NCI-H345 treated with DMSO at 0.1 percent for 48 hours (cell line): ENCODE data around the gene CYTH2.

Source experiments
- DNase-seq: peaks from one replicate; lab custom pipeline; 2025; ENCODE audit not compliant: unreplicated experiment; lab: John Stamatoyannopoulos, UW

The CYTH2 gene

DNA sequence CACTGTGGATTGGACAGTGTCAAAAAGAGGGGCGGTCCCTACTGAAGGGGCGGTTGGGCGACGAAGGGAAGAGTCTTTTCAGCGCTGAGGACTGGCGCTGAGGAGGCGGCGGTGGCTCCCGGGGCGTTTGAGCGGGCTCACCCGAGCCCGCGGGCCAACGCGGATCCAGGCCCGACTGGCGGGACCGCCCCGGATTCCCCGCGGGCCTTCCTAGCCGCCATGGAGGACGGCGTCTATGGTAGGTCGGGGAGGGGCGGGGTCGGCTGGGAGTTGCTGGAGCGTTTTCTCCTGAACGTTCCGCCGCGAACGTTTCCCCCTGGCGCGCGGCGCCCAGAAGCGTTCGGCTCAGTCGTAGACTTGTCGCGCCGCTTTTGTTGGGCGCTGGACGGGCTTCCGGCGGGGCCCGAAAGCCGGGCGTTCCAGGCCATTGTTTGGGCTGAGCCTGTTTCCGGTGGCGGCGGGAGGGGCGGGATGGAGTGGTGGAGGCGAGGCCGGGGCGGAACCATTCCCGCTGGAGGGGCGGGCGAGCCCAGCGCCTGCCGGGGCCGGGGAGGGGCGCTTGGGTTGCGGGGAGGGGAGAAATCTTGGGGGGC, at the start of gene CYTH2:
CYTH2 (plus strand) TSS at position 81 of the 593 bp plus-strand sequence; CDS start at position 220, 139 bp downstream.
- DNase-seq, result peak; percentile 33

GRCh38 chr19:48421548-48421947, 47.6 kb upstream of the CYTH2 start:
- DNase-seq, result no peak

DNA sequence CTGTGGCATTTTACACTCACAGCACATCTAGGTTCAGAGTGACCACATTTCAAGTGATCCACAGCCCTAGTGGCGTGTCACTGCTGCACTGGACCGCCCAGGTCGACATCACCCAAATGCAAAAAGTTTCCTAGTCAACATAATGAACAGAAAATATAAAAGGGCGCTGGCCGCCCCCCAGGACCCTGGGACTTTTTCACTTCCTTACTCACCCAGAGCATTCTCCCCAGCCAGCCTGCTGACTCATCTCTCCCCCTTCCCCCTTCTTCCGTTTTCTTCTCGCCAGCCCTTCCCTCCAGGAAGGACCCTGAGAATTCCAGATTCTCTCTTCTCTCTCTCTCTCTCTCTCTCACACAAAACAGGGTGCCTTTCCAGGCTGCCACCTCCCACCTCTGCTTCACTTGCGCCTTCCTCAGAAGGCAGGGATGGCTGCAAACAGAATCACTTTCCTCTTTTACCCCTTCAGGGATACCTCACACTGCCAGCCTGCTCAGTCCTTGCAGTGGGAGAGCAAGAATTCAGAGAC, 44.4 kb upstream of the CYTH2 start:
- DNase-seq, result no peak

DNA sequence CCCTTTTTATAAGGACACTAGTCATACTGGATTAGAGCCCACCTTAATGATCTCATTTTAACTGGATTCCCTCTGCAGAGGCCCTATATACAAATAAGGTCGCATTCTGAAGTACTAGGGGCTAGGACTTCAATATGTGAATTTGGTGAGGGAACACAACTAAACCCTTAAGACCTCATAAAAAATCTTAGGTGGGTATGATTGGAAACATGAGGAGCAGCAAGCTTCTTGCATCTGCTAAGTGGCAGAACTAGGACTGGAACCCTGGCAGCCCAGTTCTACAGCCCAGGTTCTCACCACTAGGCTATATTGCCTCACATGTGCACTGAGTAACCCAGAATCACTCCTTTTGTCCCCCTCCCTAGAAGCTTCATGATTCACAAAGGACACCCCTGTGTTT, 40.5 kb upstream of the CYTH2 start:
- no peak for DNase-seq

- DNase-seq, result no peak
These were observed 35.8 kb upstream of the CYTH2 start for GRCh38 chr19:48433337-48433736.

- no peak for DNase-seq
These were observed 32.6 kb upstream of the CYTH2 start for GRCh38 chr19:48436586-48436985.

DNA sequence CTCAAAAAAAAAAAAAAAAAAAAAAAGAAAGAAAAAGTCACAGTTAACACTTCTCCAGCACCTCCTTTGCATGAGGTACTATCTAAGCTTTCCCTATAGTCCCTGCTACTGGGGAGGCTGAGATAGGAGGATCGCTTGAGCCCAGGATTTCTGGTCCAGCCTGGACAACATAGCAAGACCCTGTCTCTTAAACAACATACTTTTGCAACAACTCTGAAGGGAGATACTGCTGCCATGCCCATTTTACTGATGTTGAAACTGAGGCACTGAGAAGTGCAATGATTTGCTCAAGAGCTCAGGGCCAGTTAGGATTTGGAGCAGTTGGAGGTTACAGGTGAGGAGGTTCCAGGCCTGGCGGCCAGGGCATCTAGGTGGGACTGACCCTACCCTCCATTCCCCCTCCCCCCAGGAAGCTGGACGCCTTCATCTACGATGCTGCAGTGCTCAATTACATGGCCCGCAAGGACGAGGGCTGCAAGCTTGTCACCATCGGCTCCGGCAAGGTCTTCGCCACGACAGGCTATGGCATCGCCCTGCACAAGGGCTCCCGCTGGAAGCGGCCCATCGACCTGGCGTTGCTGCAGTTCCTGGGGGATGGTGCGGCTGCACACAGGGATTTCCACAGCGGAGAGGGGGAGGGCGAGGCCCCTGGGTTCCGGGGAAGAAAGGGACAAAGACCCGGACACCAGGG, 27.7 kb upstream of the CYTH2 start:
- no peak for DNase-seq

DNA sequence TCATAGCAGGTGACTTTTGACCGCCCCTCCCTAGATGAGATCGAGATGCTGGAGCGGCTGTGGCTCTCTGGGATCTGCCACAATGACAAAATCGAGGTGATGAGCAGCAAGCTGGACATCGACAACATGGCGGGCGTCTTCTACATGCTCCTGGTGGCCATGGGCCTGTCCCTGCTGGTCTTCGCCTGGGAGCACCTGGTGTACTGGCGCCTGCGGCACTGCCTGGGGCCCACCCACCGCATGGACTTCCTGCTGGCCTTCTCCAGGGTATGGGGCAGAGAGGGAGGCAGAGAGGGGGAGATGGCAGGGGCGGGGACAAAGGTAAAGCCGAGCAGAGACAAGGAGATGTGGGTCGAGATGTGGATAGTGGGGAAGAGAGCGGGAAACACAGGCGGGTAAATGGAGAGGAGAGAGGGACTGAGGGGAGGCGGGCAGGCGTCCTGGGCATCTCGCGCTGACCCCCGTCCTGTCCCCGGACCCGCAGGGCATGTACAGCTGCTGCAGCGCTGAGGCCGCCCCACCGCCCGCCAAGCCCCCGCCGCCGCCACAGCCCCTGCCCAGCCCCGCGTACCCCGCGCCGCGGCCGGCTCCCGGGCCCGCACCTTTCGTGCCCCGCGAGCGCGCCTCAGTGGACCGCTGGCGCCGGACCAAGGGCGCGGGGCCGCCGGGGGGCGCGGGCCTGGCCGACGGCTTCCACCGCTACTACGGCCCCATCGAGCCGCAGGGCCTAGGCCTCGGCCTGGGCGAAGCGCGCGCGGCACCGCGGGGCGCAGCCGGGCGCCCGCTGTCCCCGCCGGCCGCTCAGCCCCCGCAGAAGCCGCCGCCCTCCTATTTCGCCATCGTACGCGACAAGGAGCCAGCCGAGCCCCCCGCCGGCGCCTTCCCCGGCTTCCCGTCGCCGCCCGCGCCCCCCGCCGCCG, 26.8 kb upstream of the CYTH2 start:
- DNase-seq, result no peak

- DNase-seq, result no peak
These were observed 25.9 kb upstream of the CYTH2 start for GRCh38 chr19:48443256-48443655.

DNA sequence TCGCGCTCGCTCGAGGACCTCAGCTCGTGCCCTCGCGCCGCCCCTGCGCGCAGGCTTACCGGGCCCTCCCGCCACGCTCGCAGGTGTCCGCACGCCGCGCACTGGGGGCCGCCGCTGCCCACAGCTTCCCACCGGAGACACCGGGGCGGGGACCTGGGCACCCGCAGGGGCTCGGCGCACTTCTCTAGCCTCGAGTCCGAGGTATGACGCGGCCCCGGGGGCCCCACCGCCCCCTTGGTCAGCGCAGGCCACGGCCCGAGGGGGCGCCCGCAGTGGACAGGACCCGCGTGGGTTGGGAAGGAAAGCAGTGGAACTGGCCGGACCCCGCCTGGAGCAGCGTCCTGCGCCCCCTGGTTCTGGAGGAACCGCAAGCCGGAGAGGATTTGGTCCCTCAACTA, 25.4 kb upstream of the CYTH2 start:
- DNase-seq, result no peak

- DNase-seq, result no peak
These were observed 24.8 kb upstream of the CYTH2 start for GRCh38 chr19:48444129-48444935.

- DNase-seq, result no peak
These were observed 24.3 kb upstream of the CYTH2 start for GRCh38 chr19:48444936-48445200.

DNA sequence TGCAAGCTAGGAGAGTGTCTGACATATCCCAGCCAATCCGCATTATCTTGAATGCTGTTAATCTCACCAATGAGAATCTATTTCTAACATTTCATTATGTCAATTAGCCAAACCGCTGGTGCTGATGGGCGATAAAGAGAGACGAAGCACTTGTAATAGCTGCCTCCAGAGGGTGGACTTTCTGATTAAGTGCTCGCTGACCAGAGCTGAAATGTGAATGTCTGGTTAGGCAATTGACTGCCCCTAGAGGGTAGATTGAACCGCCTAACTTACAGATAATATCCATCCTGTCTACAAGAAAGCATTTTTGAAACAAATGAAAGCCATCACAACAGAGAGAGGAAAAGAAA, 23.9 kb upstream of the CYTH2 start:
- DNase-seq, result peak; percentile 49

DNA sequence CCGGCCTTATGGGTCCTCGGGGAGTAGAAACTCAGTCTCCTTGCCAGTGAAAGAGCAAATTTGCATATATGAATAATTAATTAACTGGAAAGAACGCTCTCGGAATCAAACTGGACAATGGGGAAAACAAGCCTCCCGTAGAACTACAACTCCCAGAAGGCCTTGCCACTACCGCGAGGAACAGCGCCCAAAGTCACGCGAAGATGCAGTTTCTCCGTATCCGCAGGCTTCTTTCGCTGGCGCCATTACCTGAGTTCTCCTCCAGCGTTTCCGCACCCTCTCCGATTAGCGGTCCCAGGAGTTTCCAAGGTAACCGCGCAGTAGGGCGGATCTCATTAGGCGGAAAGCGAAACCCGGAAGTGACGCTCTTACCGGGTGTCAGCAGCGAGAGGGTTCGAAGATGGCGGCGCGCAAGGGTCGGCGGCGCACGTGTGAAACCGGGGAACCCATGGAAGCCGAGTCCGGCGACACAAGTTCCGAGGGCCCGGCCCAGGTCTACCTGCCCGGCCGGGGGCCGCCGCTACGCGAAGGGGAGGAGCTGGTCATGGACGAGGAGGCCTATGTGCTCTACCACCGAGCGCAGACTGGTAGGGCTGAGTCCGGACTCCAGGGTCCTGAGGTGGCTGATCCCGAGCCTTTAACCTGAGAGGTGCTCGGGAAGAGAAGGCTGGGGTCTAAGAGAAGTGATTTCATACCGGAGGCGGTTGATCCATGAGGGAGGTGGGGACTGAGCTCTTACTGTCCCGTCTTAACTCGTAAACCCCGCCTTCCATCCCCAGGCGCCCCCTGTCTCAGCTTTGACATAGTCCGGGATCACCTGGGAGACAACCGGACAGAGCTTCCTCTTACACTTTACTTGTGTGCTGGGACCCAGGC, 23.3 kb upstream of the CYTH2 start, which contains the start of gene GRWD1:
GRWD1 (plus strand) TSS at position 378 of the 876 bp plus-strand sequence; CDS start at position 401, 23 bp downstream.
- peak; percentile 83 for DNase-seq

DNA sequence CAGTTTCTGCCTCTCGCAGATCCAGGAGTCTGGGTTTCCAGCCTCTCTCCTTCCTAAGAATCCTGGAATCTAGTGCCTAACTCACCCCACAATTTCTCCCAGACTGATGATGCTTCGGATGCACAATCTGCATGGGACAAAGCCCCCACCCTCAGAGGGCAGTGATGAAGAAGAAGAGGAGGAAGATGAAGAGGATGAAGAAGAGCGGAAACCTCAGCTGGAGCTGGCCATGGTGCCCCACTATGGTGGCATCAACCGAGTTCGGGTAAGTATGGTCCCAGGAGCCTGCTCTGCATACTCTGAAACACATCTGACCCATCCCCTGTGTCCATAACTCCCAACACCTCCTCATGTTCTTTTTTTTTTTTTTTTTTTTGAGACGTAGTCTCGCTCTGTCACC, 22.6 kb upstream of the CYTH2 start:
- no peak for DNase-seq

DNA sequence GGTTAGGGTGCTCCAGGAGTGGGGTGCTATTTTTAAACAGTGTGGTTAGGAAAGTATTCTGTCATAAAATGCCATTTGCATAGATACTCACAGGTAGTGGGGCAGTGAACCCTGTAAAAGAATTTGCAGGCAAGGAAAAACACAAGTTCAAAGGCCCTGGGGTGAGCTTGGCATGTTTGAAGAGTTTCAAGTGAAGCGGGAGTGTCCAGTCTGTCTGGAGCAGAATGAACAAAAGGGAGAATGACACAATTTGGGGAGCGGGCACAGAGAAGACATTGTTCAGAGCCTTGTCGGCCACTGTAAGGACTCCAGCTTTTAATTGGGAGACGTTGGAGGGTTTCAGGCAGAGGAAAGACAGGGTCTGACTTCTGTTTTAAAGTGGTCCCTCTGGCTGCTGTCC, 20.6 kb upstream of the CYTH2 start:
- no peak for DNase-seq

DNA sequence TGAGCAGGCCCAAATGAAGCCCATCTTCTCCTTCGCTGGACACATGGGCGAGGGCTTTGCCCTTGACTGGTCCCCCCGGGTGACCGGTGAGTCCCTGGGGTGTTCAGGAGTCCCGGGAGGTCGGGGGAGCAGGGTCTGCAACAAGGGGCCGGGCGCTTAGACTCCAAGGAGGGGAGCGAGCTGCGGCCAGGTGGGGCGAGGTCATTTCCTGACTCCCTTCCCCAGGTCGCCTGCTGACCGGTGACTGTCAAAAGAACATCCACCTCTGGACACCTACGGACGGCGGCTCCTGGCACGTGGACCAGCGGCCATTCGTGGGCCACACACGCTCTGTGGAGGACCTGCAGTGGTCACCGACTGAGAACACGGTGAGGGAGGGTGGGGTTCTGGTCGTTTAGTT, 18.7 kb upstream of the CYTH2 start:
- no peak for DNase-seq

DNA sequence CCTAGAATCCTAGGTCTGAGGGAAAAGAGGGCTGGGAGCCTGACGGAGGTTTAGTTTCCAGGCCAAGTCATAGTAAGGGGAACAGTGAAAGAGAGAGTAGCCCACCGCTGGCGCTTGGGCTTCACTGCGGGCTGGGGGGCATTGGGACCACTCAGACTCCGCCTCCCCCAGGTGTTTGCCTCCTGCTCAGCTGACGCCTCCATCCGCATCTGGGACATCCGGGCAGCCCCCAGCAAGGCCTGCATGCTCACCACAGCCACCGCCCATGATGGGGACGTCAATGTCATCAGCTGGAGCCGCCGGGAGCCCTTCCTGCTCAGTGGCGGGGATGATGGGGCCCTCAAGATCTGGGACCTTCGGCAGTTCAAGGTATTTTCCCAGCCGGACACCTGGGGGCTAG, 18.3 kb upstream of the CYTH2 start:
- DNase-seq, result no peak

GRCh38 chr19:48451624-48452023, 17.5 kb upstream of the CYTH2 start:
- no peak for DNase-seq
